Transverse colon (tissue), 4 donors: ENCODE measurements around the gene ADGRF5. TPM values are rescaled to one million over a fixed set of nuclear protein-coding genes. Genes with fewer than 3 reads are reported as not detected.

ENCODE experiments used
- DNase-seq: peaks from one replicate; pipeline ENCODE4 v3.0.0-alpha.2; 2019
- H3K27ac ChIP-seq, 4 donors: fragments of 200-600 bp; sonication (generic); 2 replicates each; pipeline ENCODE4 v1.5.1; 2016 to 2018; ENCODE audit warnings: inconsistent platforms in 4 of 4
- H3K27me3 ChIP-seq: fragments of 200-600 bp; sonication (generic); 2 replicates; pipeline ENCODE4 v1.5.1; 2017; ENCODE audit warnings: inconsistent platforms
- H3K36me3 ChIP-seq, 4 donors: fragments of 200-600 bp; sonication (generic); 2 replicates each; pipeline ENCODE4 v1.5.1; 2017 to 2019; ENCODE audit warnings: inconsistent platforms in 4 of 4
- H3K4me1 ChIP-seq, 4 donors: fragments of 200-600 bp; sonication (generic); 2 replicates each; pipeline ENCODE4 v1.5.1; 2017 to 2020; ENCODE audit warnings: inconsistent platforms in 4 of 4
- H3K4me3 ChIP-seq, 4 donors: fragments of 200-600 bp; sonication (generic); 1 replicate in 1 of 4; 2 replicates in 3 of 4; pipeline versions ENCODE4 v1.5.1 to v1.6.1; 2017 to 2019; ENCODE audit warnings: inconsistent platforms in 4 of 4
- H3K9me3 ChIP-seq, 2 donors: fragments of 200-600 bp; sonication (generic); 2 replicates each; pipeline ENCODE4 v1.5.1; 2017 to 2019; ENCODE audit warnings: inconsistent platforms in 2 of 2
- CTCF ChIP-seq, 5 experiments: fragments of 200-600 bp in 3 of 5; fragments of 450-650 bp in 2 of 5; sonication (generic) in 3 of 5; IDR thresholded peaks; 1 replicate in 2 of 5; 2 replicates in 3 of 5; pipeline ENCODE4 v1.5.1; 2016 to 2017; ENCODE audit warnings: antibody characterized with exemption in 5 of 5, inconsistent platforms in 3 of 5, mild to moderate bottlenecking in 2 of 5, moderate library complexity in 1 of 5
- EP300 ChIP-seq: sonication (generic); formaldehyde crosslinking; IDR thresholded peaks from one replicate; pipeline ENCODE4 v1.6.1; 2017; ENCODE audit warnings: antibody characterized with exemption, low read depth
- POLR2A ChIP-seq: fragments of 450-650 bp; IDR thresholded peaks from one replicate; pipeline ENCODE4 v1.6.1; 2016; ENCODE audit warnings: antibody characterized with exemption, mild to moderate bottlenecking, moderate library complexity
- POLR2AphosphoS5 ChIP-seq, 3 donors: sonication (generic); formaldehyde crosslinking; IDR thresholded peaks; one replicate each; pipeline ENCODE4 v1.6.1; 2016; ENCODE audit warnings: antibody characterized with exemption in 3 of 3
- WGBS, 2 donors: methylation state at CpG; one replicate each; pipeline ENCODE4 v1.1.5; 2018; ENCODE audit warnings: low coverage in 1 of 2; 5-methylcytosine and 5-hydroxymethylcytosine counted together
- in situ Hi-C, 4 donors: fragments of 200-750 bp; cut with MboI; loops; one replicate each; pipeline versions ENCODE4 v1.15.0 to v1.15.1; 2017; ENCODE audit warnings: low sequenced_read_pairs in 3 of 4, low pct_ligation_motif_present in 1 of 4, low pct_unique_long_range_greater_than_20kb in 1 of 4
- intact Hi-C: fragments of 100-400 bp; cut with DNase I; formaldehyde crosslinking; loops from one replicate; pipeline ENCODE4 v1.15.1; 2023; ENCODE audit warnings: low total_unique reads
- total RNA-seq, 4 donors: library from RNA; depleted of rRNA; stranded (reverse); fragments of >200 nt; gene quantifications; one replicate each; pipeline ENCODE4 v1.1.0, GENCODE V29; 2016

Gene ADGRF5
- total RNA-seq, 4 donors from 2014 or later, result 1.5 to 4.1 (median 2.5) TPM

- Histone ChIP-seq H3K36me3 (no peaks in the 10 kb centered on the region), H3K4me1 (peaks cover 0 to 15% (median 3%) of the 10 kb centered on the region in 4 donors), H3K27me3 (no peaks in the 10 kb centered on the region), H3K9me3 (no peaks in the 10 kb centered on the region), H3K4me3 (no peak overlapping the region), H3K27ac (no peak overlapping the region)
- no peak for TF ChIP-seq EP300
- no peak for TF ChIP-seq POLR2A
- no peak for TF ChIP-seq CTCF (IDR thresholded peaks at IDR 0.05)
- DNase-seq, result no peak
- intact Hi-C loops, result no loop called here
- WGBS, 2 donors, result 75 to 87% methylated on average over 6 to 7 of the region's 7 CpGs
- in situ Hi-C loops, result no loop called here
Measured at GRCh38 chr6:46895930-46896329, 25.8 kb downstream of the ADGRF5 start.

GRCh38 chr6:46894433-46894832 lies 27.3 kb downstream of the ADGRF5 start:
- intact Hi-C loops (no loop called here), in situ Hi-C loops (no loop called here)
- no peak overlapping the region for H3K27ac ChIP-seq
- no peak for DNase-seq
- TF ChIP-seq CTCF (IDR thresholded peaks at IDR 0.05), result no peak
- no peak for TF ChIP-seq POLR2AphosphoS5 (IDR thresholded peaks at IDR 0.05)
- TF ChIP-seq EP300, result no peak
- TF ChIP-seq POLR2A, result no peak
- no peaks in the 10 kb centered on the region for H3K9me3 ChIP-seq
- peaks cover 0 to 15% (median 3%) of the 10 kb centered on the region in 4 donors for H3K4me1 ChIP-seq
- no peak overlapping the region for H3K4me3 ChIP-seq
- no peaks in the 10 kb centered on the region for H3K36me3 ChIP-seq
- H3K27me3 ChIP-seq, result no peaks in the 10 kb centered on the region

- Histone ChIP-seq H3K4me1 (peaks cover 0 to 15% (median 3%) of the 10 kb centered on the region in 4 donors), H3K9me3 (no peaks in the 10 kb centered on the region), H3K27ac (no peak overlapping the region), H3K27me3 (no peaks in the 10 kb centered on the region), H3K36me3 (no peaks in the 10 kb centered on the region), H3K4me3 (no peak overlapping the region)
- intact Hi-C loops (no loop called here), in situ Hi-C loops (no loop called here)
- no peak for TF ChIP-seq CTCF (IDR thresholded peaks at IDR 0.05)
- TF ChIP-seq EP300, result no peak
- TF ChIP-seq POLR2AphosphoS5 (IDR thresholded peaks at IDR 0.05), result no peak
- TF ChIP-seq POLR2A, result no peak
- WGBS, 2 donors, result 36 to 85% methylated on average over 1 of the region's 1 CpG
- DNase-seq, result no peak
Measured at GRCh38 chr6:46893648-46894047, 28.1 kb downstream of the ADGRF5 start.

GRCh38 chr6:46891252-46891795 lies 30.4 kb downstream of the ADGRF5 start:
- H3K9me3 ChIP-seq, result no peaks in the 10 kb centered on the region
- H3K36me3 ChIP-seq, result no peaks in the 10 kb centered on the region
- in situ Hi-C loops, result no loop called here
- TF ChIP-seq POLR2AphosphoS5 (IDR thresholded peaks at IDR 0.05) (no peak), POLR2A (no peak), CTCF (IDR thresholded peaks at IDR 0.05) (no peak), EP300 (no peak)
- no peak overlapping the region for H3K4me3 ChIP-seq
- no peak overlapping the region for H3K27ac ChIP-seq
- no peak for DNase-seq
- 48 to 59% methylated on average over 4 of the region's 4 CpGs for WGBS, 2 donors
- no peaks in the 10 kb centered on the region for H3K27me3 ChIP-seq
- peaks cover 0 to 15% (median 3%) of the 10 kb centered on the region in 4 donors for H3K4me1 ChIP-seq
- intact Hi-C loops, result no loop called here
